ENCODE results near the gene SEMA6A. TPM values are rescaled to one million over a fixed set of nuclear protein-coding genes. Genes with fewer than 3 reads are reported as not detected.

Gene SEMA6A
- total RNA-seq, 1 donor from 2014 or later = 0.23 TPM

DNA sequence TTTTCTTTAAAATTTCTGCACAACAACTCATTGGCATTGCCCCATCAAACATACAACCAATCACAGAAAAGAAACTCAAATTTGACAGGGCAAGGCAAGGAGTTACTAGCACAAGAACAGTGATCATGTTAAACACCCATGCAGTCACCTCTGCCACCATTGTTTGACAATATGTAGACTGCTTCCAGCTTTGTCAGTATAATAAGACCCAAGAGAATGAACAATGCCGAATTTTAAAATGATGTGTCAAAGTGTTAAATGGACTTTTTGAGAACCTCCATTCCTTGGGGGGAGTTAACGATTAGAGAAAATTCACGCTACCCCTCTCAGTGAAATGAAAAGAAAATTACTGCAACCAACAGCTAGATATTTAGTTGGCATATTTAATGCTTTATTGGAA is 109.2 kb downstream of the SEMA6A start:
- Mint-ChIP-seq H3K27me3 (ENCODE audit: insufficient read depth) (no peaks in the 10 kb centered on the region), H3K4me1 (ENCODE audit: low read depth) (peaks cover 5% of the 10 kb centered on the region), H3K27ac (no peak overlapping the region), H3K36me3 (ENCODE audit: low read depth) (no peaks in the 10 kb centered on the region), H3K4me3 (no peak overlapping the region), H3K9me3 (peaks cover 4% of the 10 kb centered on the region)
- no peak for DNase-seq (ENCODE audit: low spot score)
- intact Hi-C loops (cut with micrococcal nuclease) = no loop called here

DNA sequence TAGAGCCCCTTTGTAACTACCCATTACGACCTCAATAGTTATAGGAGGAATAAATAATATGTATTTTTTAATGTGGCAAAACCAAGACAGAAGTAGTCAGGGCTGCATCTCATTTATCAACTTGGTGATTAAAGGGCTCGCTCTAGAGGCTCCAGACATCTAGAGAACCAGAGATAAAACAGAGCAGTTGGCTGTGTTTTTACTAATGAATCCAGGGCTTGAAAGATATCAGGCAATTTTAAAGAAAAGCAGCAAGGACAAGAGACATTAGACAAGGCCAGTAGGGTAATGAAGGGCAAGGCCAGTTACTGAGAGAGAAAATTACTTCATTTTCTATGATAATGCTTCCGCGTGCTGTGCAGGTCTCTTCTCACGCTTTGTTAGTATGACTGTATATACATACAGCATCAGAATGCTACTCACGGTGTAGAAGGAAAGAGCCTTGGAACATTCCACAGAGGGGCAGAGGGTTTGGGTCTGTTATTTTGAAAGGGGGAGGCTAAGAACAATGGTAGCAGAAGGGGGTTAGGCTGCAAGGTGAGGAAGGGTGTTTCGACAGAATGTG is 110.4 kb downstream of the SEMA6A start:
- Mint-ChIP-seq H3K9me3 (peaks cover 4% of the 10 kb centered on the region), H3K4me1 (ENCODE audit: low read depth) (peaks cover 5% of the 10 kb centered on the region), H3K27ac (no peak overlapping the region), H3K36me3 (ENCODE audit: low read depth) (no peaks in the 10 kb centered on the region), H3K27me3 (ENCODE audit: insufficient read depth) (no peaks in the 10 kb centered on the region), H3K4me3 (no peak overlapping the region)
- intact Hi-C loops (cut with micrococcal nuclease) = no loop called here
- DNase-seq (ENCODE audit: low spot score) = no peak

DNA sequence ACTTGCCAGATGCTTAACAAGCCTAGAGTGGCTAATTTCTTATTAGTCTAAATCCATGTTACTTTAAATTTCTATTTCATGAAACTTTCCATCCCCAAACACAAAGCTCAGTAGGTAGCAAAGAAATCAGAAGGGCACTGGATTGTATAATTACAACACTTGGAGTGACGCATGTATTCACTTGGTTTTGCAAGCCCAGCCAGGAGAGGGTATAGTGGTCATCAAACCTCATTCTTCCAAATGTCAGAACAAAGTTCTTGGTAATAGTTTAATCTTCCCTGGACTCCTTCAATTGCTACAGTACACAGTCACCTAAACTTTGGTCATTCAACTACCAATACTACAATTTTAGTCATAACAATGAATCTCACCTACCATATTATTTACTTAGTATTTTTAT is 112.1 kb downstream of the SEMA6A start:
- DNase-seq (ENCODE audit: low spot score) = no peak
- Mint-ChIP-seq H3K36me3 (ENCODE audit: low read depth) (no peaks in the 10 kb centered on the region), H3K9me3 (peaks cover 4% of the 10 kb centered on the region), H3K27me3 (ENCODE audit: insufficient read depth) (no peaks in the 10 kb centered on the region), H3K4me1 (ENCODE audit: low read depth) (peaks cover 5% of the 10 kb centered on the region), H3K4me3 (no peak overlapping the region), H3K27ac (no peak overlapping the region)
- intact Hi-C loops (cut with micrococcal nuclease) = no loop called here

- peaks cover 2% of the 10 kb centered on the region for H3K9me3 Mint-ChIP-seq
These were observed 115.3 kb downstream of the SEMA6A start for GRCh38 chr5:116459301-116459700.

DNA sequence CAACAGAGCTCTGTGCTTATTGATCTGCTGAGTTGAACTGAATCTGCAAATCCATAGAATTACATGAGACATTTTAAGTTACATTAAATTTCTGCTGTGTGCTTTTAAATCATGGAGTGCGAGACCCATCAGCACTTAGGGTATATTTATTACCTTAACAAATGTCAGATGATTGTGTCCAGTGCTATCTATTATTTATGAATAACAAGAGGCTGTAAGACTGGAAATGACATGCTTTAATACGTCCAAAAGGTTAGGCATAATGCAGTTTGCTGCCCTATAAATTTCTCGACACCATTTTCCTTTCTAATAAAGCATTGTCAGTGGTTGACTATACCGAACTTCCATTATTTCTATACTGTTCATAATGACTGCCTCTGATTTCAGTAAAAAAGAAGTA is 117.6 kb downstream of the SEMA6A start:
- no peak overlapping the region for H3K27ac Mint-ChIP-seq
- intact Hi-C loops (cut with micrococcal nuclease) = no loop called here
- no peak for DNase-seq (ENCODE audit: low spot score)
- H3K4me1 Mint-ChIP-seq (ENCODE audit: low read depth) = peaks cover 6% of the 10 kb centered on the region
- H3K36me3 Mint-ChIP-seq (ENCODE audit: low read depth) = no peaks in the 10 kb centered on the region
- H3K27me3 Mint-ChIP-seq (ENCODE audit: insufficient read depth) = peaks cover 3% of the 10 kb centered on the region
- no peak overlapping the region for H3K4me3 Mint-ChIP-seq
- no peaks in the 10 kb centered on the region for H3K9me3 Mint-ChIP-seq

More at GRCh38 chr5:116459301-116459700, 115.3 kb downstream of the SEMA6A start:
- Mint-ChIP-seq H3K4me3 (no peak overlapping the region), H3K27ac (no peak overlapping the region), H3K36me3 (ENCODE audit: low read depth) (no peaks in the 10 kb centered on the region), H3K4me1 (ENCODE audit: low read depth) (peaks cover 2% of the 10 kb centered on the region), H3K27me3 (ENCODE audit: insufficient read depth) (no peaks in the 10 kb centered on the region)
- intact Hi-C loops (cut with micrococcal nuclease) = no loop called here
- no peak for DNase-seq (ENCODE audit: low spot score)

DNA sequence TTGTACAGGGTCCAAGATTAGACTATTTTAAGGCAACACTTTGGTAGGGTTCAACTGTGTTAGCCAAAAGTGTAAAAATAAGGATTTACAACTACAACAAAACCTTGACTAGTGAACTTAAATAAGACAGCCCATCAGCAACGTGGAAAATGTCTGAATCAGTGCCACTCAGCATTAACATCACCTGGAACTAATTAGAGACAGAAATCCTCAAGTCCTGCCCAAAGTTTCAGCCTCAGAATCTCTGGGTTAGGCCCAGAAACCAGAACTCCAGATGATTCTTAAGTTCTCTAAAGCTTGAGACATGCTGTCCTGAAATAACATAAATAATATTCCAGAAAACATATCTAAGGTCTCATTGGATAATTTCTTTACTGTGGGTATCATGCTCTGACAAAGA is 118.6 kb downstream of the SEMA6A start:
- no peaks in the 10 kb centered on the region for H3K9me3 Mint-ChIP-seq
- H3K4me3 Mint-ChIP-seq = no peak overlapping the region
- H3K27me3 Mint-ChIP-seq (ENCODE audit: insufficient read depth) = peaks cover 3% of the 10 kb centered on the region
- no peak overlapping the region for H3K27ac Mint-ChIP-seq
- H3K4me1 Mint-ChIP-seq (ENCODE audit: low read depth) = peaks cover 6% of the 10 kb centered on the region
- no peaks in the 10 kb centered on the region for H3K36me3 Mint-ChIP-seq (ENCODE audit: low read depth)
- intact Hi-C loops (cut with micrococcal nuclease) = no loop called here
- DNase-seq (ENCODE audit: low spot score) = no peak

DNA sequence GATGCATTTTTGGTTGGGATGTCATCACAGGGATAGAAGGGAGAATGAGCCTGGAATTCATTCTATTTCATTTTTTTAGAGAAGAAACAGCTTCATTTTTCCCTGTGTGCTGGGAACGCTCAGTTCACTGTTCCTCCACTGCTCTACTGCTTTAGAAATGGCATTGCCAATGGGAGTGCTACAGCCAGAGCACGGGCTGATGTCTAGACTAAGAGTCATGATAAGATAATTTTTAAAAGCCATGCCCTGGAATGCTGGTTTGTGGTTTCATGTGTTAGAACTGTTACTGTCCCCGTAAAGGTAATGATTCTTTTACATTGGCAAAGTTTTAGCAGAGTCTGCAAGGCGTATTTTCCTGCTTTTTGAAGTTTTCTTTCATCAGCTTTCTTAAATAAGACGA is 119.6 kb downstream of the SEMA6A start:
- DNase-seq (ENCODE audit: low spot score) = no peak
- Mint-ChIP-seq H3K4me3 (no peak overlapping the region), H3K36me3 (ENCODE audit: low read depth) (no peaks in the 10 kb centered on the region), H3K27me3 (ENCODE audit: insufficient read depth) (peaks cover 3% of the 10 kb centered on the region), H3K4me1 (ENCODE audit: low read depth) (peaks cover 6% of the 10 kb centered on the region), H3K9me3 (no peaks in the 10 kb centered on the region), H3K27ac (no peak overlapping the region)
- intact Hi-C loops (cut with micrococcal nuclease) = no loop called here

GRCh38 chr5:116454417-116454927 is 120.2 kb downstream of the SEMA6A start:
- Mint-ChIP-seq H3K9me3 (no peaks in the 10 kb centered on the region), H3K27me3 (ENCODE audit: insufficient read depth) (peaks cover 3% of the 10 kb centered on the region), H3K36me3 (ENCODE audit: low read depth) (no peaks in the 10 kb centered on the region), H3K4me3 (no peak overlapping the region), H3K4me1 (ENCODE audit: low read depth) (peaks cover 6% of the 10 kb centered on the region), H3K27ac (no peak overlapping the region)
- intact Hi-C loops (cut with micrococcal nuclease) = no loop called here
- DNase-seq (ENCODE audit: low spot score) = no peak

DNA sequence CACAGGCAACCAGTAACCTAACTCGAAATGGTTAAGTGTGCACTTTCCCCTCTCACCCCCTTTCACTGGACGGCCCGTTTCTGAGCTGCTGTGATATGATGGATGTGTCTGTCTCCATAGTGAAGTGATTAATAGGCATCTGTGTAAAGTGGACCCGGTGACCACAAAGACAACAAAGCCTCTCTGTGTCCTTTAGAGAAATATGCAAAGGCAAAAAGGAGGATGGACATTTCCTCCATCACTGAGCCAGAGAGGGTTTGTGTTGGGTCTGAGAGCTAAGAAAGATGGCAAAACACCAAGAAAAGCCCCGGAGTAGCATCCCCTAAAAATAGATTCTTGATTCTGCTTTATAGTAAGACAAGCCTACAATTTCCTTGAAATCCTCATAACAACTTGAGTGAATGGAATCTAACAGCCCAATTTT is 120.6 kb downstream of the SEMA6A start:
- no peaks in the 10 kb centered on the region for H3K36me3 Mint-ChIP-seq (ENCODE audit: low read depth)
- peaks cover 3% of the 10 kb centered on the region for H3K27me3 Mint-ChIP-seq (ENCODE audit: insufficient read depth)
- H3K9me3 Mint-ChIP-seq = no peaks in the 10 kb centered on the region
- H3K4me3 Mint-ChIP-seq = no peak overlapping the region
- H3K4me1 Mint-ChIP-seq (ENCODE audit: low read depth) = peaks cover 6% of the 10 kb centered on the region
- intact Hi-C loops (cut with micrococcal nuclease) = no loop called here
- no peak for DNase-seq (ENCODE audit: low spot score)
- H3K27ac Mint-ChIP-seq = no peak overlapping the region

DNA sequence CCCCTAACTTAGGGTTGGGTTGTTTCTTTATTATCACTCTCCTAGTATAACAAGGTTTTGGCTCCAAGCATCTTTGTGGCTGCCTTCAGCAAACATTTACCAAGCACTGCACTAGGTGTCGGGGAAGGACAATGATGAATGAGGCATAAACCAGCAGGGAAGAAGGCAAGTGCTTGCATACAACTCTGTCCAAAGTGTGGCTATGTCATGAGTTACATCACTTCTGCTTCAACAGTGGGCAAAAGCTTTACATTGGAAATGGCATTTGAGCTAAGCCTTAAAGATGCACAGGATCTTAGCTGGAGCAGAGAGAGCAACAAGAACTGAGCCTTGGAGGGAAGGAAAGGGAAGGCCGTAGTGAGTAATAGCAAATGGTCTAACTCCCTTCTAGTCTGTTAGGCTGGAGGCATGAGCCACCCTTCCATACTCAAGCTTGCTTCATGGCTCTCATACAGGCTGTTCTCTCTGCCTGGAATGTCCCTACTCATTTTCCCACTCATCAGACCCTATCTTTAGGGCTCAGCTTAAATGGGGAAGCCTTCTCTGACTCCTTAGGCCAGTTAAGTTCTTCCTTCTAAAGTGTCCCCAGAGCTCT is 121.8 kb downstream of the SEMA6A start:
- no peak for DNase-seq (ENCODE audit: low spot score)
- Mint-ChIP-seq H3K27me3 (ENCODE audit: insufficient read depth) (peaks cover 3% of the 10 kb centered on the region), H3K27ac (no peak overlapping the region), H3K4me1 (ENCODE audit: low read depth) (peaks cover 6% of the 10 kb centered on the region), H3K4me3 (no peak overlapping the region), H3K9me3 (no peaks in the 10 kb centered on the region), H3K36me3 (ENCODE audit: low read depth) (no peaks in the 10 kb centered on the region)
- intact Hi-C loops (cut with micrococcal nuclease) = no loop called here

- Mint-ChIP-seq H3K27ac (no peak overlapping the region), H3K4me1 (ENCODE audit: low read depth) (peaks cover 6% of the 10 kb centered on the region), H3K9me3 (no peaks in the 10 kb centered on the region), H3K36me3 (ENCODE audit: low read depth) (no peaks in the 10 kb centered on the region), H3K27me3 (ENCODE audit: insufficient read depth) (peaks cover 3% of the 10 kb centered on the region), H3K4me3 (no peak overlapping the region)
- intact Hi-C loops (cut with micrococcal nuclease) = no loop called here
- DNase-seq (ENCODE audit: low spot score) = no peak
These were observed 122.6 kb downstream of the SEMA6A start for GRCh38 chr5:116451905-116452450.

DNA sequence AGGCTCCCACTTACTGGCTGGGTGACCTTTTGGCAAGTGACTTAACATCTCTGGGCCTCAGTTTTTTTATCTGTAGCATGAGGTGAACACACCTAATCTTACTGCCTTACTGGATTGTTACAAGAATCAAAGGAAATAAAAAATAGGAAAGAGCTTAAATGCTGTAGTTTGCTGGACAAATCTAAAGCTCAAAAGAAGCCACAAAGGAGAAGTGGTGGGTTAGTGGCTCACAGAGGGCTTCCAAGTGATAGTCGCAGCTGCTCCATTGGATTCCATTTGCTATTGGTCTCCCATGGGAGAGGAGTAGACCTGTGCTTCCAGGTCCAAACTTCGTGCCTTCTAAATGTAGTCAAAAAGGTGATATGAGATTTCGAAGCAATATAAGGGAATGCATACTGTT is 123.6 kb downstream of the SEMA6A start:
- H3K9me3 Mint-ChIP-seq = no peaks in the 10 kb centered on the region
- no peaks in the 10 kb centered on the region for H3K36me3 Mint-ChIP-seq (ENCODE audit: low read depth)
- H3K27ac Mint-ChIP-seq = no peak overlapping the region
- DNase-seq (ENCODE audit: low spot score) = no peak
- H3K4me3 Mint-ChIP-seq = no peak overlapping the region
- H3K27me3 Mint-ChIP-seq (ENCODE audit: insufficient read depth) = peaks cover 3% of the 10 kb centered on the region
- intact Hi-C loops (cut with micrococcal nuclease) = no loop called here
- peaks cover 6% of the 10 kb centered on the region for H3K4me1 Mint-ChIP-seq (ENCODE audit: low read depth)

DNA sequence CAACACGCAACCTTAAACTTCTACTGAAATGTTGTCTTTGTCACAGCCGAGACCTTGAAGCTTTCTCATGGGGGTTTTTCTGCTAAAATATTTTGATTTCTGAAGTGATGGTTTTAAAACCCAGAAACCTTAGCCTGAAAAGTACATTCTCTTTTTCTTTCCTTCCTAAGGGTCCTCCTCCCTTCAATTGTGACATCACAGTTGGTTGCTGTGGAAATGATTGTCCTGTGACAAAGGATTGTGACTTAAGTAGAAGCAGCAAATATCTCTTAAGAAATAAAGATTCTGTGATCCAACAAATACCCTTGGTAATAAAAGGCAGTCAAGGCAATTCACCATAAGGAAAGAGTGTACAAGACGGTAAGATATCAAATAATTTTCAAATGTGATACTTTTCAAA is 125.2 kb downstream of the SEMA6A start:
- no peaks in the 10 kb centered on the region for H3K9me3 Mint-ChIP-seq
- no peak for DNase-seq (ENCODE audit: low spot score)
- no peaks in the 10 kb centered on the region for H3K36me3 Mint-ChIP-seq (ENCODE audit: low read depth)
- intact Hi-C loops (cut with micrococcal nuclease) = no loop called here
- H3K27ac Mint-ChIP-seq = no peak overlapping the region
- H3K27me3 Mint-ChIP-seq (ENCODE audit: insufficient read depth) = peaks cover 3% of the 10 kb centered on the region
- no peak overlapping the region for H3K4me3 Mint-ChIP-seq
- peaks cover 5% of the 10 kb centered on the region for H3K4me1 Mint-ChIP-seq (ENCODE audit: low read depth)
